ENCODE results near the gene SLC4A1AP.

- TF ChIP-seq FOXM1 (IDR thresholded peaks at IDR 0.05; ENCODE audit: borderline replicate concordance) (no peak), CTBP1 (IDR thresholded peaks at IDR 0.05; ENCODE audit: borderline replicate concordance) (no peak), PKNOX1 (IDR thresholded peaks at IDR 0.05) (no peak), SP1 (IDR thresholded peaks at IDR 0.05) (no peak), ZNF384 (IDR thresholded peaks at IDR 0.05) (no peak), HDGF (IDR thresholded peaks at IDR 0.05; ENCODE audit: borderline replicate concordance) (no peak), BHLHE40 (IDR thresholded peaks at IDR 0.05; ENCODE audit: borderline replicate concordance) (no peak), SUZ12 (IDR thresholded peaks at IDR 0.05) (no peak), FOXA1 (IDR thresholded peaks at IDR 0.05) (no peak), NFRKB (IDR thresholded peaks at IDR 0.05) (no peak)
Observed at GRCh38 chr2:27721884-27722485, 58.3 kb downstream of the SLC4A1AP start.
